PC-9 (cell line): ENCODE measurements around the gene CRABP2. TPM values are rescaled to one million over a fixed set of nuclear protein-coding genes. Genes with fewer than 3 reads are reported as not detected.
A peak's percentile ranks its signal among the peaks of the same experiment; 100 is the strongest.

Experiments
- BruUV-seq: library from RNA; stranded (reverse); fragments of 400-500 nt; replicated peaks from 2 replicates; lab custom pipeline; 2021; lab: Mats Ljungman, UMichigan
- CTCF ChIA-PET: fragments of 300-600 bp; sonication (Branson Sonifier 250); formaldehyde crosslinking; loops from one replicate; lab custom pipeline; 2022; ENCODE audit warnings: antibody characterized with exemption; lab: Charles Lee
- POLR2A ChIA-PET: fragments of 300-600 bp; sonication (Branson Sonifier 250); formaldehyde crosslinking; loops from one replicate; lab custom pipeline; 2022; ENCODE audit warnings: antibody characterized with exemption; ENCODE audit not compliant: unreplicated experiment; lab: Charles Lee
- DNase-seq, 2 experiments: peaks; one replicate each; pipeline versions ENCODE4 v3.0.0 to v3.0.0-alpha.2; 2015 to 2022; ENCODE audit warnings: mixed read lengths in 1 of 2
- H2AFZ ChIP-seq: fragments of 200-600 bp; sonication (generic); 2 replicates; pipeline ENCODE4 v1.8.1; 2017; ENCODE audit warnings: antibody characterized with exemption
- H3F3A ChIP-seq: fragments of 200-600 bp; sonication (generic); 2 replicates; pipeline ENCODE4 v1.8.1; 2017; ENCODE audit warnings: antibody characterized with exemption, mild to moderate bottlenecking, low read depth; ENCODE audit not compliant: insufficient read depth
- H3K27ac ChIP-seq: fragments of 200-600 bp; sonication (generic); 2 replicates; pipeline ENCODE4 v1.6.1; 2016; ENCODE audit warnings: mixed run types
- H3K27me3 ChIP-seq: fragments of 200-600 bp; sonication (generic); 2 replicates; pipeline ENCODE4 v1.6.1; 2016; ENCODE audit warnings: low read depth, mixed run types; ENCODE audit not compliant: insufficient read depth
- H3K36me3 ChIP-seq: fragments of 200-600 bp; sonication (generic); 2 replicates; pipeline ENCODE4 v1.6.1; 2016; ENCODE audit warnings: low read depth, mixed run types
- H3K4me1 ChIP-seq: fragments of 200-600 bp; sonication (generic); replicated peaks from 2 replicates; pipeline ENCODE4 v1.6.1; 2016; ENCODE audit warnings: mixed run types; ENCODE audit not compliant: insufficient read depth
- H3K4me2 ChIP-seq: fragments of 200-600 bp; sonication (generic); 2 replicates; pipeline ENCODE4 v1.6.1; 2017; ENCODE audit warnings: mixed run types
- H3K4me3 ChIP-seq: fragments of 200-600 bp; sonication (generic); 2 replicates; pipeline ENCODE4 v1.6.1; 2016; ENCODE audit warnings: mixed run types
- H3K79me2 ChIP-seq: fragments of 200-600 bp; sonication (generic); 2 replicates; pipeline ENCODE4 v1.6.1; 2017; ENCODE audit warnings: low read depth, mixed run types
- H3K9me2 ChIP-seq: fragments of 200-600 bp; sonication (generic); 2 replicates; pipeline ENCODE4 v1.8.1; 2017; ENCODE audit warnings: mild to moderate bottlenecking; ENCODE audit not compliant: insufficient read depth
- H3K9me3 ChIP-seq: fragments of 200-600 bp; sonication (generic); 2 replicates; pipeline ENCODE4 v1.8.1; 2016; ENCODE audit warnings: low read depth; ENCODE audit not compliant: insufficient read depth
- H4K20me1 ChIP-seq: fragments of 200-600 bp; sonication (generic); 2 replicates; pipeline ENCODE4 v1.8.1; 2017; ENCODE audit not compliant: insufficient read depth
- EZH2 ChIP-seq: fragments of 200-600 bp; sonication (generic); IDR thresholded peaks from 2 replicates; pipeline ENCODE4 v1.8.0; 2017; ENCODE audit warnings: antibody characterized with exemption, low read depth
- intact Hi-C: fragments of 100-400 bp; cut with micrococcal nuclease; formaldehyde crosslinking; loops from one replicate; pipeline ENCODE4 v1.10.0; 2022; ENCODE audit not compliant: unreplicated experiment
- total RNA-seq: library from RNA; stranded (reverse); gene quantifications from 2 replicates; pipeline ENCODE4 v1.2.3, GENCODE V29; 2021
- TF ChIP-seq, protein P1 (sequence below): fragments of 200-600 bp; sonication (generic); conservative IDR thresholded peaks from 2 replicates; pipeline ENCODE4 v1.6.1; 2017; ENCODE audit warnings: mixed run types, antibody characterized with exemption, mild to moderate bottlenecking, moderate library complexity

CRABP2 gene
- total RNA-seq, 1 experiment from 2014 or later, result 142 TPM

GRCh38 chr1:156659661-156659987 lies 45.8 kb downstream of the CRABP2 start:
- H3F3A ChIP-seq, result peaks cover 31% of the 10 kb centered on the region; the same call in 1 of the 2 replicates
- intact Hi-C loops, result no loop called here
- no peak overlapping the region for H2AFZ ChIP-seq
- no peaks in the 10 kb centered on the region for H3K27me3 ChIP-seq
- no peak for DNase-seq
- TF ChIP-seq EZH2, result no peak
- TF ChIP-seq, protein P1, sequence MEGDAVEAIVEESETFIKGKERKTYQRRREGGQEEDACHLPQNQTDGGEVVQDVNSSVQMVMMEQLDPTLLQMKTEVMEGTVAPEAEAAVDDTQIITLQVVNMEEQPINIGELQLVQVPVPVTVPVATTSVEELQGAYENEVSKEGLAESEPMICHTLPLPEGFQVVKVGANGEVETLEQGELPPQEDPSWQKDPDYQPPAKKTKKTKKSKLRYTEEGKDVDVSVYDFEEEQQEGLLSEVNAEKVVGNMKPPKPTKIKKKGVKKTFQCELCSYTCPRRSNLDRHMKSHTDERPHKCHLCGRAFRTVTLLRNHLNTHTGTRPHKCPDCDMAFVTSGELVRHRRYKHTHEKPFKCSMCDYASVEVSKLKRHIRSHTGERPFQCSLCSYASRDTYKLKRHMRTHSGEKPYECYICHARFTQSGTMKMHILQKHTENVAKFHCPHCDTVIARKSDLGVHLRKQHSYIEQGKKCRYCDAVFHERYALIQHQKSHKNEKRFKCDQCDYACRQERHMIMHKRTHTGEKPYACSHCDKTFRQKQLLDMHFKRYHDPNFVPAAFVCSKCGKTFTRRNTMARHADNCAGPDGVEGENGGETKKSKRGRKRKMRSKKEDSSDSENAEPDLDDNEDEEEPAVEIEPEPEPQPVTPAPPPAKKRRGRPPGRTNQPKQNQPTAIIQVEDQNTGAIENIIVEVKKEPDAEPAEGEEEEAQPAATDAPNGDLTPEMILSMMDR, result no peak
- peak overlapping the region; percentile 92 for H3K4me2 ChIP-seq
- ChIA-PET CTCF (interaction anchor here (0.5 to 1.0 kb wide), 3 partner anchors 18 to 47 kb away, joined by 3 to 5 read pairs (median 4); partner anchors contain the start of gene NES), POLR2A (no interaction called here)
- no peak overlapping the region for H3K27ac ChIP-seq
- no peaks in the 10 kb centered on the region for H3K9me2 ChIP-seq
- H3K79me2 ChIP-seq, result peaks cover 59% of the 10 kb centered on the region
- peak overlapping the region; percentile 58 for H3K4me3 ChIP-seq
- BruUV-seq, result no TSS peak
- H3K36me3 ChIP-seq, result peaks cover 23% of the 10 kb centered on the region
- peaks cover 22% of the 10 kb centered on the region for H3K4me1 ChIP-seq
- H4K20me1 ChIP-seq, result peaks cover 52% of the 10 kb centered on the region
- H3K9me3 ChIP-seq, result no peaks in the 10 kb centered on the region

GRCh38 chr1:156658945-156659574 lies 46.3 kb downstream of the CRABP2 start:
- H3K4me2 ChIP-seq, result peak overlapping the region; percentile 92
- no peak for DNase-seq
- ChIA-PET POLR2A (no interaction called here), CTCF (interaction anchor here (0.5 to 1.0 kb wide), 2 partner anchors 18 to 48 kb away, joined by 3 to 4 read pairs; partner anchors contain the start of gene NES)
- no peak overlapping the region for H2AFZ ChIP-seq
- intact Hi-C loops, result no loop called here
- H3K36me3 ChIP-seq, result peaks cover 27% of the 10 kb centered on the region
- H3K4me3 ChIP-seq, result peak overlapping the region; percentile 58
- no peaks in the 10 kb centered on the region for H3K9me2 ChIP-seq
- H3K9me3 ChIP-seq, result no peaks in the 10 kb centered on the region
- H3K27ac ChIP-seq, result no peak overlapping the region
- peaks cover 31% of the 10 kb centered on the region; the same call in 1 of the 2 replicates for H3F3A ChIP-seq
- no TSS peak for BruUV-seq
- no peaks in the 10 kb centered on the region for H3K27me3 ChIP-seq
- H3K4me1 ChIP-seq, result peaks cover 22% of the 10 kb centered on the region
- H4K20me1 ChIP-seq, result peaks cover 58% of the 10 kb centered on the region
- peaks cover 65% of the 10 kb centered on the region for H3K79me2 ChIP-seq
- no peak for TF ChIP-seq EZH2
- TF ChIP-seq, protein P1, result no peak

DNA sequence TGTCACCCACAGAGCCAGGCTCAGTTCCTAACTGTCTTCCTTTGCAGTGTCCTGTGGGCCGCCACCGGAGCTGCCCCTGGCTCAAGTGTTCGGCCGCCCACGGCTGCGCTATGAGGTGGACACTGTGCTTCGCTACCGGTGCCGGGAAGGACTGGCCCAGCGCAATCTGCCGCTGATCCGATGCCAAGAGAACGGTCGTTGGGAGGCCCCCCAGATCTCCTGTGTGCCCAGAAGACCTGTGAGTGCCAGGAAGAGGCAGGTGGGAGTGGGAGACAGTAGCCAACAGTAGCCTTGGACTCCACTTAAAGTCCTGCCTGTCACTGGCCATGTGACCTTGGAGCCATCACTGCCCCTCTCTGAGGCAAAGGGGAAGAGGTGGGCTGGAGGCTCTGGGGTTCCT lies 46.9 kb downstream of the CRABP2 start:
- intact Hi-C loops, result no loop called here
- CTCF ChIA-PET, result no interaction called here
- Histone ChIP-seq H2AFZ (no peak overlapping the region), H3K27me3 (no peaks in the 10 kb centered on the region), H3K9me2 (no peaks in the 10 kb centered on the region), H3K4me1 (peaks cover 22% of the 10 kb centered on the region), H3F3A (peaks cover 31% of the 10 kb centered on the region; the same call in 1 of the 2 replicates), H3K4me3 (no peak overlapping the region), H3K27ac (no peak overlapping the region), H3K9me3 (no peaks in the 10 kb centered on the region), H3K36me3 (peaks cover 33% of the 10 kb centered on the region), H3K79me2 (peaks cover 70% of the 10 kb centered on the region), H3K4me2 (0 out of 2 replicates have a peak overlapping the region, but pooled peaks have one; percentile 92), H4K20me1 (peaks cover 64% of the 10 kb centered on the region)
- no TSS peak for BruUV-seq
- no peak for DNase-seq
- TF ChIP-seq EZH2, result no peak
- TF ChIP-seq, protein P1, result no peak
- POLR2A ChIA-PET, result no interaction called here
